ENCODE measurements around the gene CAND2.

Gene CAND2

GRCh38 chr3:12766541-12766940 lies 29.9 kb upstream of the CAND2 start:
- no peaks in the 10 kb centered on the region for H3K36me3 ChIP-seq (replicated peaks)
- in situ Hi-C loops (cut with HindIII; ENCODE audit: low pct_ligation_motif_present, low sequenced_read_pairs) = no loop called here
- DNase-seq = no peak
- no peak overlapping the region for H3K4me3 ChIP-seq (ENCODE audit: low read depth, low read length)
- no peaks in the 10 kb centered on the region for H3K27me3 ChIP-seq (replicated peaks)
- no peak overlapping the region for H3K27ac ChIP-seq
- no peak for TF ChIP-seq CTCF (IDR thresholded peaks at IDR 0.05; ENCODE audit: low read depth, low read length, missing control alignments)

GRCh38 chr3:12768579-12769527 lies 27.6 kb upstream of the CAND2 start:
- TF ChIP-seq CTCF (IDR thresholded peaks at IDR 0.05; ENCODE audit: low read depth, low read length, missing control alignments) = no peak
- in situ Hi-C loops (cut with HindIII; ENCODE audit: low pct_ligation_motif_present, low sequenced_read_pairs) = no loop called here
- H3K36me3 ChIP-seq (replicated peaks) = no peaks in the 10 kb centered on the region
- no peak overlapping the region for H3K4me3 ChIP-seq (ENCODE audit: low read depth, low read length)
- H3K27me3 ChIP-seq (replicated peaks) = no peaks in the 10 kb centered on the region
- no peak overlapping the region for H3K27ac ChIP-seq
- DNase-seq = no peak

- no peak for TF ChIP-seq CTCF (IDR thresholded peaks at IDR 0.05; ENCODE audit: low read depth, low read length, missing control alignments)
- in situ Hi-C loops (cut with HindIII; ENCODE audit: low pct_ligation_motif_present, low sequenced_read_pairs) = no loop called here
- DNase-seq = no peak
- Histone ChIP-seq H3K27me3 (replicated peaks) (no peaks in the 10 kb centered on the region), H3K36me3 (replicated peaks) (no peaks in the 10 kb centered on the region), H3K27ac (no peak overlapping the region), H3K4me3 (ENCODE audit: low read depth, low read length) (no peak overlapping the region)
Observed at GRCh38 chr3:12769761-12770160, 26.7 kb upstream of the CAND2 start.

- no peak overlapping the region for H3K27ac ChIP-seq
- H3K36me3 ChIP-seq (replicated peaks) = no peaks in the 10 kb centered on the region
- in situ Hi-C loops (cut with HindIII; ENCODE audit: low pct_ligation_motif_present, low sequenced_read_pairs) = no loop called here
- H3K27me3 ChIP-seq (replicated peaks) = no peaks in the 10 kb centered on the region
- no peak for TF ChIP-seq CTCF (IDR thresholded peaks at IDR 0.05; ENCODE audit: low read depth, low read length, missing control alignments)
- H3K4me3 ChIP-seq (ENCODE audit: low read depth, low read length) = no peak overlapping the region
- no peak for DNase-seq
Observed at GRCh38 chr3:12771236-12771635, 25.2 kb upstream of the CAND2 start.

GRCh38 chr3:12772462-12772861 lies 24.0 kb upstream of the CAND2 start:
- TF ChIP-seq CTCF (IDR thresholded peaks at IDR 0.05; ENCODE audit: low read depth, low read length, missing control alignments) = no peak
- H3K27ac ChIP-seq = no peak overlapping the region
- DNase-seq = no peak
- in situ Hi-C loops (cut with HindIII; ENCODE audit: low pct_ligation_motif_present, low sequenced_read_pairs) = no loop called here
- H3K4me3 ChIP-seq (ENCODE audit: low read depth, low read length) = no peak overlapping the region
- H3K36me3 ChIP-seq (replicated peaks) = no peaks in the 10 kb centered on the region
- no peaks in the 10 kb centered on the region for H3K27me3 ChIP-seq (replicated peaks)

Data from brain microvascular endothelial cell (primary cell).